Naive thymus-derived CD4-positive, alpha-beta T cell (primary cell): ENCODE results near the gene SEMA3C. TPM values are rescaled to one million over a fixed set of nuclear protein-coding genes. Genes with fewer than 3 reads are reported as not detected.
"Not testable (repeated sequence)": the region's sequence is repeated elsewhere in the genome, so short reads cannot be mapped to it uniquely, and the experiment has no call there.

ENCODE experiments used
- ATAC-seq: fragments of 150-1000 bp; cut with Tn5 transposase; 2 replicates; pipeline ENCODE4 v1.10.0; 2021; ENCODE audit warnings: mild to moderate bottlenecking, moderate library complexity
- CTCF ChIA-PET: fragments of 350-600 bp; sonication (Branson Sonifier 250); formaldehyde crosslinking; loops from one replicate; lab custom pipeline; 2021; ENCODE audit warnings: antibody characterized with exemption; lab: Charles Lee
- POLR2A ChIA-PET: fragments of 350-600 bp; sonication (Branson Sonifier 250); formaldehyde crosslinking; loops from one replicate; lab custom pipeline; 2021; ENCODE audit warnings: antibody characterized with exemption, inconsistent platforms; lab: Charles Lee
- DNase-seq, 9 donors: peaks; one replicate each; pipeline versions ENCODE4 v3.0.0 to v3.0.0-alpha.2; 2020 to 2022; ENCODE audit warnings: mixed read lengths in 1 of 9
- H3K27ac ChIP-seq: one replicate; pipeline ENCODE4 v1.7.0; 2013; ENCODE audit warnings: mild to moderate bottlenecking, low read depth, low read length, moderate library complexity
- H3K27me3 ChIP-seq, 2 donors: one replicate each; pipeline ENCODE4 v1.7.0; 2013; ENCODE audit warnings: low read length in 2 of 2, mild to moderate bottlenecking in 2 of 2, moderate library complexity in 2 of 2; ENCODE audit not compliant: control insufficient read depth in 2 of 2, insufficient read depth in 2 of 2
- H3K36me3 ChIP-seq, 3 experiments: 1 replicate in 2 of 3; 2 replicates in 1 of 3; pipeline ENCODE4 v1.7.0; 2013; ENCODE audit warnings: low read length in 3 of 3, mild to moderate bottlenecking in 3 of 3, moderate library complexity in 1 of 3; ENCODE audit not compliant: insufficient read depth in 3 of 3, control insufficient read depth in 2 of 3
- H3K4me1 ChIP-seq, 2 donors: one replicate each; pipeline ENCODE4 v1.7.0; 2013; ENCODE audit warnings: low read length in 2 of 2, mild to moderate bottlenecking in 2 of 2, moderate library complexity in 1 of 2; ENCODE audit not compliant: control insufficient read depth in 2 of 2, insufficient read depth in 2 of 2
- H3K4me3 ChIP-seq: 2 replicates; pipeline ENCODE4 v1.7.0; 2013; ENCODE audit warnings: mild to moderate bottlenecking, low read length
- H3K9me3 ChIP-seq, 3 experiments: 1 replicate in 2 of 3; 2 replicates in 1 of 3; pipeline ENCODE4 v1.7.0; 2013; ENCODE audit warnings: low read length in 3 of 3; ENCODE audit not compliant: control insufficient read depth in 2 of 3
- H3K27ac Mint-ChIP-seq, 9 donors: one replicate each; pipeline ENCODE4 v1.8.0; 2020 to 2022; ENCODE audit warnings: mixed read lengths in 9 of 9, mild to moderate bottlenecking in 8 of 9, moderate library complexity in 5 of 9, inconsistent platforms in 2 of 9
- H3K27me3 Mint-ChIP-seq, 5 donors: one replicate each; pipeline ENCODE4 v1.8.0; 2021 to 2022; ENCODE audit warnings: mixed read lengths in 5 of 5, mild to moderate bottlenecking in 1 of 5
- H3K36me3 Mint-ChIP-seq, 5 donors: one replicate each; pipeline ENCODE4 v1.8.0; 2020 to 2022; ENCODE audit warnings: mixed read lengths in 5 of 5, mild to moderate bottlenecking in 3 of 5, inconsistent platforms in 1 of 5
- H3K4me1 Mint-ChIP-seq, 7 donors: one replicate each; pipeline ENCODE4 v1.8.0; 2020 to 2022; ENCODE audit warnings: mixed read lengths in 7 of 7, mild to moderate bottlenecking in 3 of 7, inconsistent platforms in 1 of 7
- H3K4me3 Mint-ChIP-seq, 10 donors: one replicate each; pipeline ENCODE4 v1.8.0; 2020 to 2022; ENCODE audit warnings: mild to moderate bottlenecking in 10 of 10, mixed read lengths in 10 of 10, moderate library complexity in 6 of 10, inconsistent platforms in 2 of 10
- H3K9me3 Mint-ChIP-seq, 11 donors: one replicate each; pipeline ENCODE4 v1.8.0; 2020 to 2022; ENCODE audit warnings: mixed read lengths in 11 of 11, mild to moderate bottlenecking in 4 of 11, inconsistent platforms in 1 of 11, moderate library complexity in 1 of 11
- intact Hi-C, 2 donors: fragments of 100-400 bp; cut with micrococcal nuclease; formaldehyde crosslinking; loops; one replicate each; pipeline ENCODE4 v1.15.1; 2023
- polyA plus RNA-seq, 2 donors: library from polyadenylated mRNA; unstranded; fragments of 300-500 nt; fragmentation: Illumina TruSeq; gene quantifications; one replicate each; pipeline ENCODE4 v1.2.3, GENCODE V29; 2021
- total RNA-seq, 6 experiments: library from RNA in 5 of 6; stranded (reverse) in 5 of 6; gene quantifications; 1 replicate in 5 of 6; 2 replicates in 1 of 6; pipeline ENCODE4 v1.2.3 and lab custom pipeline; 2021 to 2026

The SEMA3C gene
- total and polyA plus RNA-seq, 7 experiments from 2014 or later: 0.35 to 9.4 (median 0.85) TPM; not detected in 3

GRCh38 chr7:80929619-80930018 lies 10.8 kb upstream of the SEMA3C start:
- Histone ChIP-seq H3K27ac (no peak overlapping the region), H3K27me3 (no peaks in the 10 kb centered on the region), H3K36me3 (no peaks in the 10 kb centered on the region), H3K4me3 (no peak overlapping the region), H3K4me1 (no peaks in the 10 kb centered on the region), H3K9me3 (no peaks in the 10 kb centered on the region)
- H3K27ac Mint-ChIP-seq: no peak overlapping the region
- H3K4me1 Mint-ChIP-seq: no peaks in the 10 kb centered on the region
- DNase-seq (no peak), ATAC-seq (no peak)
- ChIA-PET CTCF (no interaction called here), POLR2A (no interaction called here)
- H3K27me3 Mint-ChIP-seq: peaks cover 0 to 4% (median 0%) of the 10 kb centered on the region in 5 donors
- intact Hi-C loops: no loop called here
- H3K4me3 Mint-ChIP-seq: no peak overlapping the region
- H3K9me3 Mint-ChIP-seq: peaks cover 0 to 14% (median 4%) of the 10 kb centered on the region in 11 donors
- no peaks in the 10 kb centered on the region for H3K36me3 Mint-ChIP-seq

GRCh38 chr7:80926955-80927354 lies 8.1 kb upstream of the SEMA3C start:
- POLR2A ChIA-PET, H3K4me1 Mint-ChIP-seq, H3K27me3 Mint-ChIP-seq, H3K36me3 ChIP-seq, H3K27ac Mint-ChIP-seq, H3K27me3 ChIP-seq, H3K4me3 Mint-ChIP-seq, H3K36me3 Mint-ChIP-seq, H3K9me3 ChIP-seq, CTCF ChIA-PET, intact Hi-C loops, H3K4me1 ChIP-seq, H3K27ac ChIP-seq, H3K4me3 ChIP-seq, ATAC-seq, DNase-seq: not testable (repeated sequence)
- peaks cover 0 to 14% (median 4%) of the 10 kb centered on the region in 11 donors for H3K9me3 Mint-ChIP-seq

- H3K4me1 ChIP-seq: no peaks in the 10 kb centered on the region
- peaks cover 18 to 24% (median 20%) of the 10 kb centered on the region in 5 donors for H3K27me3 Mint-ChIP-seq
- intact Hi-C loops: no loop called here
- H3K36me3 ChIP-seq: no peaks in the 10 kb centered on the region
- ChIA-PET POLR2A (no interaction called here), CTCF (no interaction called here)
- no peaks in the 10 kb centered on the region for H3K36me3 Mint-ChIP-seq
- no peaks in the 10 kb centered on the region for H3K9me3 ChIP-seq
- H3K27ac ChIP-seq: no peak overlapping the region
- peaks cover 0 to 4% (median 0%) of the 10 kb centered on the region in 7 donors for H3K4me1 Mint-ChIP-seq
- H3K9me3 Mint-ChIP-seq: peaks cover 0 to 6% (median 2%) of the 10 kb centered on the region in 11 donors
- H3K27me3 ChIP-seq: peaks cover 0 to 3% of the 10 kb centered on the region in 2 donors
- no peak overlapping the region for H3K4me3 ChIP-seq
- ATAC-seq (no peak), DNase-seq (no peak)
- H3K27ac Mint-ChIP-seq: no peak overlapping the region
- no peak overlapping the region for H3K4me3 Mint-ChIP-seq
These were observed 5.2 kb upstream of the SEMA3C start for GRCh38 chr7:80924090-80924489.

DNA sequence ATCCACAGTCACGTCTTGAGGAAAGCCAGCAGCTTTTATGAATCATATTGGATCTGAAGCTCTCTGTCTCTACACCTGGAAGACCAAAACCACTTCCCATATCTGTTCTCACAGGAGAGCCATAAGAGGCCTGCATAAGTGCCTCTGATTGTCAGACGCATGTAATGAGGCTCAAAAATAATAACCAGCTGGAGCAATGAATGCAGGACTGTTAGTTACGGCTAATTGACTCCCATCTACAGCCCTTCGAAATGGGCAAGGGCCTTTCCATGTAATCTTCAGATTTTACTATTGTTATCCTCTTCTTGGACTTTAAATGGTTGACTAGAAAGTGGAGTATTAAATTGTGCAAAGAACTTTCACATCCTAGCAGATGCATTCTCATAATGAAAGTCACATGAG lies 4.4 kb upstream of the SEMA3C start:
- H3K9me3 Mint-ChIP-seq: peaks cover 0 to 6% (median 4%) of the 10 kb centered on the region in 11 donors
- no peaks in the 10 kb centered on the region for H3K9me3 ChIP-seq
- H3K4me1 Mint-ChIP-seq: peaks cover 0 to 8% (median 4%) of the 10 kb centered on the region in 7 donors
- DNase-seq (no peak), ATAC-seq (no peak)
- ChIA-PET POLR2A (no interaction called here), CTCF (no interaction called here)
- intact Hi-C loops: no loop called here
- peaks cover 0 to 4% (median 0%) of the 10 kb centered on the region in 5 donors for H3K36me3 Mint-ChIP-seq
- H3K4me1 ChIP-seq: no peaks in the 10 kb centered on the region
- no peak overlapping the region for H3K27ac Mint-ChIP-seq
- H3K36me3 ChIP-seq: no peaks in the 10 kb centered on the region
- no peak overlapping the region for H3K4me3 Mint-ChIP-seq
- no peak overlapping the region for H3K4me3 ChIP-seq
- no peak overlapping the region for H3K27ac ChIP-seq
- H3K27me3 Mint-ChIP-seq: peaks cover 22 to 30% (median 25%) of the 10 kb centered on the region in 5 donors
- H3K27me3 ChIP-seq: peaks cover 0 to 3% of the 10 kb centered on the region in 2 donors

DNA sequence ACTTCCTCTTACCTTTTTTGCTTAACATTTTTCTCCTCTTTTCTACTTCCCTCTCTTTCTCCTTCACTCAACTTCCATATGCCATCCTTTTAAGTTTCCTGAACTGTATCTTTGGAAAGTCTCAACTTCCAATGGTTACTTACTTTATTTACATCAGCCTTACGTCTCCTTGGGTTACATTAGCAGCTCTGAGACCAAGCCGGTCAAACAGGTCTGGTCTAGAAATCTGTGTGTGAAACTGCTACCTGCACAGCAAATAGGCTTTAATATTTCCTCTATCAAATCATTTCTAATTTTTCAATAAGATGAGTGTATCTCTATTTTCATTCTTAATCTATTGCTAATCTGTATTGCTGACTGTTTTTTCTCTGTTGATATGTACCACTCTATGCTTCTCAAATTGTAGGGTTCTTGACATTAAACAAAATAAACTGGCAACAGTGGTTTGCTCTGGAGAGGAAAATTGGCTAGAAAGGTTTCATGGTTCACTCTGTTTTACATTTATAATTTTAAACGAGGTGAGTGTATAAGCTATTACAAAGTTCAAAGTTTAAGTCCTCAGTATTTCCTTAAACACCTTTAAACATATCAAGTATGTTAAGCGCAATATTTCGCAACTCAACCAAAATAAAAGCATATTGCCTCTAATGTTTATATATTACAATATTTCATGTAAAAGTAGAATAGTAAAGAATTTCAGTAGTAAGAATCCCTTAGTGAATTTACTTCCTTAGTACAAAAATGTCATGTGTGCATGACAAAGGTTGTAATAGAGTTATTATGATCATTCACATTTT lies 3.6 kb upstream of the SEMA3C start:
- POLR2A ChIA-PET: no interaction called here
- H3K36me3 Mint-ChIP-seq: peaks cover 0 to 6% (median 0%) of the 10 kb centered on the region in 5 donors
- no peak overlapping the region for H3K4me3 Mint-ChIP-seq

DNA sequence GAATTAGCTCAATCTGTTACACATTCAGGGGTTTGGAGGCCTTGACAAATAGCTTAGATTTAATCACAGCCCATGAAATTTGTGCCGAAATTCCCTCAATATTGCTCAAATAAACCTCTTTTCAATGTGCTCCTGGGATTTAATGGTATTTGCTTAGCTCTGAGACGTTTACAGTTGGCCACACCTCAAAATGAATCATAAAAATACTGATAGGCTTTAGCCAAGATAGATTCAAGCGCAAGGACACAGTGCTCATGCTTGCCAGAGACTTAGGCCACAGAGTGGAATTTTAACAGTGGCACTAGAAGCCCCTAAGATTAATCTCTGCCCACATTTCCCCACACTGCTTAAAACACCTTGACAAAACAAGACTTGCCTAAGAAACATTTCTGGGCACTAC lies 2.3 kb upstream of the SEMA3C start:
- Histone ChIP-seq H3K9me3 (no peaks in the 10 kb centered on the region), H3K36me3 (no peaks in the 10 kb centered on the region), H3K27ac (no peak overlapping the region), H3K4me3 (no peak overlapping the region), H3K27me3 (peaks cover 0 to 3% of the 10 kb centered on the region in 2 donors), H3K4me1 (no peaks in the 10 kb centered on the region)
- H3K27ac Mint-ChIP-seq: no peak overlapping the region
- peaks cover 0 to 10% (median 7%) of the 10 kb centered on the region in 7 donors for H3K4me1 Mint-ChIP-seq
- peaks cover 32 to 47% (median 38%) of the 10 kb centered on the region in 5 donors for H3K27me3 Mint-ChIP-seq
- DNase-seq (no peak), ATAC-seq (no peak)
- peaks cover 0 to 6% (median 0%) of the 10 kb centered on the region in 5 donors for H3K36me3 Mint-ChIP-seq
- POLR2A ChIA-PET: no interaction called here
- intact Hi-C loops: no loop called here
- CTCF ChIA-PET: no interaction called here
- H3K9me3 Mint-ChIP-seq: peaks cover 0 to 13% (median 2%) of the 10 kb centered on the region in 11 donors
- H3K4me3 Mint-ChIP-seq: no peak overlapping the region

More for the DNA sequence above, 3.6 kb upstream of the SEMA3C start:
- CTCF ChIA-PET: no interaction called here
- Mint-ChIP-seq H3K9me3 (peaks cover 0 to 7% (median 4%) of the 10 kb centered on the region in 11 donors), H3K4me1 (peaks cover 0 to 10% (median 7%) of the 10 kb centered on the region in 7 donors), H3K27ac (no peak overlapping the region), H3K27me3 (peaks cover 28 to 36% (median 29%) of the 10 kb centered on the region in 5 donors)
- DNase-seq (no peak), ATAC-seq (no peak)
- H3K4me3 ChIP-seq: no peak overlapping the region
- H3K4me1 ChIP-seq: no peaks in the 10 kb centered on the region
- no peaks in the 10 kb centered on the region for H3K9me3 ChIP-seq
- no peak overlapping the region for H3K27ac ChIP-seq
- peaks cover 0 to 3% of the 10 kb centered on the region in 2 donors for H3K27me3 ChIP-seq
- intact Hi-C loops: no loop called here
- no peaks in the 10 kb centered on the region for H3K36me3 ChIP-seq
